Body of pancreas (tissue), 4 donors: Measurements from ENCODE around the gene AVL9. TPM values are rescaled to one million over a fixed set of nuclear protein-coding genes. Genes with fewer than 3 reads are reported as not detected.
A peak's percentile ranks its signal among the peaks of the same experiment; 100 is the strongest.

Experiments used
- ATAC-seq: fragments of 150-250 bp; one replicate; pipeline ENCODE4 v1.9.1; 2016
- DNase-seq, 4 donors: peaks; one replicate each; pipeline ENCODE4 v3.0.0-alpha.2; 2019
- H3K27ac ChIP-seq, 4 donors: fragments of 200-600 bp; sonication (generic); 1 replicate in 3 of 4; 2 replicates in 1 of 4; pipeline versions ENCODE4 v1.5.1 to v1.6.1; 2016 to 2019; ENCODE audit warnings: mild to moderate bottlenecking in 1 of 4, mixed read lengths in 1 of 4, moderate library complexity in 1 of 4
- H3K27me3 ChIP-seq, 2 donors: fragments of 200-600 bp; sonication (generic); one replicate each; pipeline ENCODE4 v1.6.0; 2016; ENCODE audit warnings: mild to moderate bottlenecking in 1 of 2
- H3K36me3 ChIP-seq, 2 donors: fragments of 200-600 bp; sonication (generic); replicated peaks in 1 of 2; 2 replicates each; pipeline ENCODE4 v1.5.1; 2016; ENCODE audit warnings: low read depth in 2 of 2; ENCODE audit not compliant: insufficient read depth in 1 of 2
- H3K4me1 ChIP-seq: fragments of 200-600 bp; sonication (generic); one replicate; pipeline ENCODE4 v1.6.0; 2016
- H3K4me3 ChIP-seq, 2 donors: fragments of 200-600 bp; sonication (generic); 1 replicate in 1 of 2; 2 replicates in 1 of 2; pipeline ENCODE4 v1.5.1; 2016 to 2019
- H3K9me3 ChIP-seq, 3 donors: fragments of 200-600 bp; sonication (generic); 1 replicate in 2 of 3; 2 replicates in 1 of 3; pipeline ENCODE4 v1.5.1; 2016
- CTCF ChIP-seq, 7 experiments: fragments of 450-650 bp in 4 of 7; fragments of 200-600 bp in 3 of 7; sonication (generic) in 3 of 7; IDR thresholded peaks; one replicate each; pipeline ENCODE4 v1.5.1; 2016 to 2019; ENCODE audit warnings: antibody characterized with exemption in 7 of 7
- POLR2A ChIP-seq, 3 donors: fragments of 450-650 bp; IDR thresholded peaks; one replicate each; pipeline ENCODE4 v1.6.1; 2016; ENCODE audit warnings: antibody characterized with exemption in 3 of 3, mild to moderate bottlenecking in 2 of 3
- WGBS, 2 donors: methylation state at CpG; one replicate each; pipeline ENCODE4 v1.1.5; 2017; 5-methylcytosine and 5-hydroxymethylcytosine counted together
- intact Hi-C: fragments of 100-400 bp; cut with DNase I; formaldehyde crosslinking; loops from one replicate; pipeline ENCODE4 v1.15.1; 2023
- total RNA-seq, 2 donors: library from RNA; depleted of rRNA; stranded (reverse); fragments of >200 nt; gene quantifications; one replicate each; pipeline ENCODE4 v1.1.0, GENCODE V29; 2016

The AVL9 gene
- 10 to 100 TPM; 15.3 to 19.8 TPM for total RNA-seq

GRCh38 chr7:32495298-32496051, at the start of gene AVL9:
Gene AVL9 (plus strand): TSS chr7:32495489. CDS start chr7:32495710, 221 bp downstream.
- peak; percentile 97 for ATAC-seq
- WGBS, 2 donors = 0 to 1% methylated on average over 17 to 62 of the region's 67 CpGs
- peak within 1 kb of the TSS; percentile 83 to 100 for H3K4me3 ChIP-seq
- intact Hi-C loops = no loop called here
- no peaks in the 10 kb centered on the region for H3K27me3 ChIP-seq
- peak within 1 kb of the TSS; percentile 76 to 97 (median 94) for H3K27ac ChIP-seq
- no peaks in the 10 kb centered on the region for H3K36me3 ChIP-seq
- DNase-seq = peak; percentile 97 to 98 (median 98)
- H3K9me3 ChIP-seq = no peaks in the 10 kb centered on the region
- H3K4me1 ChIP-seq = peaks cover 27% of the 10 kb centered on the region
- peak; percentile 72 to 91 (median 89) for TF ChIP-seq POLR2A (IDR thresholded peaks at IDR 0.05)
- TF ChIP-seq CTCF (IDR thresholded peaks at IDR 0.05) = no peak

- H3K27ac ChIP-seq = no peak overlapping the region
- intact Hi-C loops = no loop called here
- no peaks in the 10 kb centered on the region for H3K9me3 ChIP-seq
- H3K36me3 ChIP-seq = no peaks in the 10 kb centered on the region
- H3K27me3 ChIP-seq = no peaks in the 10 kb centered on the region
- TF ChIP-seq POLR2A (IDR thresholded peaks at IDR 0.05) (no peak), CTCF (IDR thresholded peaks at IDR 0.05) (no peak)
- H3K4me3 ChIP-seq = no peak overlapping the region
- WGBS, 2 donors = 43 to 89% methylated on average over 2 of the region's 2 CpGs
- ATAC-seq (no peak), DNase-seq (no peak)
- no peaks in the 10 kb centered on the region for H3K4me1 ChIP-seq
These were observed 48.1 kb upstream of the AVL9 start for GRCh38 chr7:32447218-32447617.

- 53 to 58% methylated on average over 8 of the region's 8 CpGs for WGBS, 2 donors
- H3K4me1 ChIP-seq = no peaks in the 10 kb centered on the region
- no peak overlapping the region for H3K4me3 ChIP-seq
- ATAC-seq = no peak
- intact Hi-C loops = no loop called here
- DNase-seq = no peak
- TF ChIP-seq CTCF (IDR thresholded peaks at IDR 0.05) = no peak
- no peak for TF ChIP-seq POLR2A (IDR thresholded peaks at IDR 0.05)
- no peaks in the 10 kb centered on the region for H3K36me3 ChIP-seq
- no peak overlapping the region for H3K27ac ChIP-seq
- H3K27me3 ChIP-seq = no peaks in the 10 kb centered on the region
- no peaks in the 10 kb centered on the region for H3K9me3 ChIP-seq
These were observed 41.8 kb upstream of the AVL9 start for GRCh38 chr7:32453341-32454011.

GRCh38 chr7:32458025-32458424, 37.3 kb upstream of the AVL9 start:
- Histone ChIP-seq H3K36me3 (no peaks in the 10 kb centered on the region), H3K4me1 (peaks cover 12% of the 10 kb centered on the region), H3K4me3 (no peak overlapping the region), H3K27me3 (no peaks in the 10 kb centered on the region), H3K27ac (no peak overlapping the region), H3K9me3 (no peaks in the 10 kb centered on the region)
- intact Hi-C loops = no loop called here
- no peak for ATAC-seq
- WGBS, 2 donors = 60 to 72% methylated on average over 3 of the region's 3 CpGs
- no peak for DNase-seq
- no peak for TF ChIP-seq CTCF (IDR thresholded peaks at IDR 0.05)
- TF ChIP-seq POLR2A (IDR thresholded peaks at IDR 0.05) = no peak
